D721Med (cell line): ENCODE data around the gene U2AF2.

Source experiments
- DNase-seq: peaks from one replicate; pipeline ENCODE4 v3.0.0; 2011; ENCODE audit warnings: low spot score; ENCODE audit not compliant: insufficient read length
- FAIRE-seq: peaks from 2 replicates; lab custom pipeline; 2011; peaks lifted over from hg19 to GRCh38; lab: Jason Lieb, UNC
- CTCF ChIP-seq: IDR thresholded peaks from 2 replicates; pipeline ENCODE4 v1.5.1; 2012; ENCODE audit warnings: mild to moderate bottlenecking, control low read depth; ENCODE audit not compliant: insufficient read depth; ENCODE audit errors: missing control alignments

U2AF2 gene

GRCh38 chr19:55640043-55640576, 14.7 kb upstream of the U2AF2 start:
- peak; percentile 61 for TF ChIP-seq CTCF
- no peak for FAIRE-seq
- DNase-seq, result no peak

- FAIRE-seq (no peak), DNase-seq (peak; percentile 79)
- TF ChIP-seq CTCF, result no peak
These were observed 14.0 kb upstream of the U2AF2 start, which contains the start of gene ZNF580 for GRCh38 chr19:55640577-55641425. Gene ZNF580, plus strand, starts transcription at chr19:55641002. Its CDS starts 1,507 bp downstream, at chr19:55642509.

GRCh38 chr19:55641426-55642152, 13.2 kb upstream of the U2AF2 start:
- FAIRE-seq (no peak), DNase-seq (no peak)
- TF ChIP-seq CTCF, result no peak

- no peak for TF ChIP-seq CTCF
- FAIRE-seq (no peak), DNase-seq (no peak)
These were observed 12.5 kb upstream of the U2AF2 start for GRCh38 chr19:55642153-55643002.

- FAIRE-seq (no peak), DNase-seq (peak; percentile 86)
- TF ChIP-seq CTCF, result no peak
These were observed 11.6 kb upstream of the U2AF2 start, which contains the start of gene ZNF581 for GRCh38 chr19:55643003-55643886. Gene ZNF581, plus strand, starts transcription at chr19:55643649. Its CDS starts 923 bp downstream, at chr19:55644572.

- TF ChIP-seq CTCF, result no peak
- DNase-seq, result no peak
- FAIRE-seq, result no peak
These were observed 11.0 kb upstream of the U2AF2 start for GRCh38 chr19:55643887-55644176.
